Measurements from ENCODE around the gene AP2B1. TPM values are rescaled to one million over a fixed set of nuclear protein-coding genes. Genes with fewer than 3 reads are reported as not detected.
A peak's percentile ranks its signal among the peaks of the same experiment; 100 is the strongest.

AP2B1 gene
- total and polyA plus RNA-seq, 9 of the 15 experiments (the other 6 are each of a cell fraction or from before 2014, with no cell fraction given) = 60.1 to 287 (median 105) TPM

- Histone ChIP-seq H3K27me3 (ENCODE audit: control insufficient read depth in 2 of 2, insufficient read depth in 2 of 2, low read length in 2 of 2) (no peaks in the 10 kb centered on the region), H3K27ac (ENCODE audit: extremely low read depth, low read depth, low read length) (no peak overlapping the region), H3K79me2 (ENCODE audit: control insufficient read depth, insufficient read depth, low read length) (peaks cover 50% of the 10 kb centered on the region), H3K36me3 (ENCODE audit: control insufficient read depth, insufficient read depth, low read length) (peaks cover 90% of the 10 kb centered on the region), H3K4me3 (no peak overlapping the region), H4K20me1 (replicated peaks; ENCODE audit: control insufficient read depth, insufficient read depth, low read length) (no peaks in the 10 kb centered on the region), H3K4me1 (replicated peaks in 1 of 2; ENCODE audit: control insufficient read depth in 2 of 2, insufficient read depth in 2 of 2, low read length in 2 of 2) (no peaks in the 10 kb centered on the region), H3K9me1 (ENCODE audit: control insufficient read depth, insufficient read depth, low read length) (no peaks in the 10 kb centered on the region), H3K9ac (ENCODE audit: insufficient read depth in 1 of 2, low read depth in 2 of 2, low read length in 2 of 2) (no peak overlapping the region), H3K9me3 (replicated peaks; ENCODE audit: control insufficient read depth, insufficient read depth, low read depth, low read length) (no peaks in the 10 kb centered on the region), H2AFZ (ENCODE audit: low read depth, low read length) (no peak overlapping the region), H3K4me2 (ENCODE audit: insufficient read depth, low read length) (no peak overlapping the region)
- peak; percentile 67 for FAIRE-seq
- DNase-seq (ENCODE audit: extremely low read depth in 1 of 4, low spot score in 3 of 4) = no peak
- ChIA-PET CTCF (ENCODE audit: low intra/inter-chr PET ratio) (interaction anchor here (0.6 kb wide), 1 partner anchor 128 kb away, joined by 3 read pairs; no protein-coding TSS in a partner anchor), POLR2A (interaction anchor here (1.2 to 2.3 kb wide), 3 partner anchors 9 to 27 kb away, joined by 5 to 9 read pairs (median 7); no protein-coding TSS in a partner anchor)
- 96% methylated on average over 7 of the region's 7 CpGs for WGBS (ENCODE audit: insufficient coverage, low coverage, missing lambda C conversion rate)
- intact Hi-C loops (cut with micrococcal nuclease) = no loop called here
- no TSS peak for BruUV-seq (replicated peaks)
- ATAC-seq = no peak
- in situ Hi-C loops (cut with MboI) = no loop called here
- no peak for TF ChIP-seq RUNX1 (IDR thresholded peaks at IDR 0.05; ENCODE audit: low read depth)
- TF ChIP-seq THAP12 (CRISPR knock-in tag; IDR thresholded peaks at IDR 0.05) = no peak
- TF ChIP-seq HES1 (IDR thresholded peaks at IDR 0.05; ENCODE audit: low read depth) = no peak
- TF ChIP-seq SMAD2 (IDR thresholded peaks at IDR 0.05; ENCODE audit: low read depth, low read length) = no peak
- TF ChIP-seq SRSF3 (IDR thresholded peaks at IDR 0.05; ENCODE audit: insufficient read depth, low read length) = no peak
- TF ChIP-seq MLLT1 (IDR thresholded peaks at IDR 0.05) = no peak
- TF ChIP-seq ZSCAN29 (IDR thresholded peaks at IDR 0.05) = no peak
- TF ChIP-seq GTF2E2 (tag; IDR thresholded peaks at IDR 0.05) = no peak
Observed at GRCh38 chr17:35616536-35616935, 29.4 kb downstream of the AP2B1 start.

All from K562 (cell line).